Bronchial epithelial cell (primary cell): Measurements from ENCODE around the gene RNF135. TPM values are rescaled to one million over a fixed set of nuclear protein-coding genes. Genes with fewer than 3 reads are reported as not detected.

ENCODE experiments used
- DNase-seq: peaks from one replicate; pipeline ENCODE4 v3.0.0-alpha.2; 2010; ENCODE audit warnings: low read depth
- FAIRE-seq: peaks from 2 replicates; lab custom pipeline; 2011; peaks lifted over from hg19 to GRCh38; lab: Jason Lieb, UNC
- H3K27me3 ChIP-seq: 2 replicates; pipeline ENCODE4 v1.5.1; 2011; ENCODE audit warnings: low read length; ENCODE audit not compliant: control insufficient read depth, insufficient read depth
- H3K36me3 ChIP-seq: 2 replicates; pipeline ENCODE4 v1.5.1; 2011; ENCODE audit warnings: low read length; ENCODE audit not compliant: control insufficient read depth, insufficient read depth
- H3K4me3 ChIP-seq: 2 replicates; pipeline ENCODE4 v1.5.1; 2011; ENCODE audit warnings: mild to moderate bottlenecking, low read depth, low read length, control low read depth
- CTCF ChIP-seq: IDR thresholded peaks from 2 replicates; pipeline ENCODE4 v1.5.1; 2011; ENCODE audit warnings: mild to moderate bottlenecking, moderate library complexity, low read length, control low read depth, inconsistent platforms; ENCODE audit not compliant: insufficient read depth, severe bottlenecking
- total RNA-seq: library from RNA; depleted of rRNA; stranded (reverse); fragments of >200 nt; gene quantifications from 2 replicates; pipeline ENCODE4 v1.2.1, GENCODE V29; 2014

Gene RNF135
- total RNA-seq, 1 donor from 2014 or later: 9.2 TPM

DNA sequence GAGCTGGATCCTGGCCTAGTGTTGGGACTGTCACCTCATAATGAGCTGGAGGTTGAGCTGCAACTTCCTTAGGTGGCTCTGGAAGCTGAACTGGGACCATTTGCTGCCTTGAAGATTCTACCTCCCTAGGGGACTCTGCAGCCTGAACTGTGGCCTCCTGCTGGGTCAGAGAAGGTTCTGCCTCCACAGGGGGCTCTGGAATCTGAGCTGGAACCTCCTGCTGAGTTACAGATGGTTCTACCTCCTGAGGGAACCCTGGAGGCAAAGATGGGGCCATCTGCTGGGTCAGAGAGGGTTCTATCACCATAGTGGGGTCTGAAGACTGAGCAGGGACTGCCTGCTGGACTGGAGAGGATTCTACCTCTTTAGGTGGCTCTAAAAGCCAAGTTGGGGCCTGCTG is 77.3 kb downstream of the RNF135 start:
- no peak for TF ChIP-seq CTCF
- H3K4me3 ChIP-seq: no peak overlapping the region
- FAIRE-seq (no peak), DNase-seq (no peak)
- no peaks in the 10 kb centered on the region for H3K27me3 ChIP-seq
- no peaks in the 10 kb centered on the region for H3K36me3 ChIP-seq

DNA sequence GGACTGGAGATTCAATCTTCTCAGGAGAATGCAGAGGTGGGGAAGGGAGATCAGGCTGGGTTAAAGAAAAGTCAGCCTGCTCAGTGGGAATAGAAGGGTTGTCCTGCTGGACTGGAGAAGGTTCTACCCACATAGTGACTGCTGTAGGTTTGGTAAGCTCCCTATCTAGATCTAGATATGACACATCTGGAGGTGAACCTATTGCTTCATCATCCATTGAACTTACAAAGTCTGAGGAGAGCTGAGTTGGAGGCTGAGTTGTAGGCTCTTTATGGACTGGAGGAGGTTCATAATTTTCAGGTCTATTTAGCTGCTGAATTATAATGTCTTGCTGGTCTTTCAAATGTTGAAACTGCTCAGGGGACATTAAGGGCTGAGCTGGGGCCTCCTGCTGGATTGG is 77.9 kb downstream of the RNF135 start:
- TF ChIP-seq CTCF: no peak
- Histone ChIP-seq H3K27me3 (no peaks in the 10 kb centered on the region), H3K4me3 (no peak overlapping the region), H3K36me3 (no peaks in the 10 kb centered on the region)
- FAIRE-seq (no peak), DNase-seq (peak; percentile 44)

Other genes starting within 250 kb of the RNF135 start
- 22.9 and 27.6 TPM in 2 replicates for gene CRLF3, start 146.3 kb upstream of the RNF135 start, total RNA-seq
- 0.38 and 0.53 TPM in 2 replicates for gene ATAD5, start 139.1 kb upstream of the RNF135 start, total RNA-seq
- gene TEFM, start 64.8 kb upstream of the RNF135 start, total RNA-seq: 4.7 and 6.7 TPM in 2 replicates
- 3.4 and 19.6 TPM in 2 replicates for gene ADAP2, start 49.1 kb upstream of the RNF135 start, total RNA-seq
- gene NF1, start 123.9 kb downstream of the RNF135 start, total RNA-seq: 28.4 and 33.2 TPM in 2 replicates